Uterus (tissue), 4 donors: Measurements from ENCODE around the gene TJAP1. TPM values are rescaled to one million over a fixed set of nuclear protein-coding genes. Genes with fewer than 3 reads are reported as not detected.
"Not testable (repeated sequence)": the region's sequence is repeated elsewhere in the genome, so short reads cannot be mapped to it uniquely, and the experiment has no call there.

ENCODE experiments used
- DNase-seq, 2 donors: peaks; one replicate each; pipeline ENCODE4 v3.0.0-alpha.2; 2019 to 2020
- H3K27ac ChIP-seq, 2 donors: fragments of 200-600 bp; sonication (generic); 1 replicate in 1 of 2; 2 replicates in 1 of 2; pipeline ENCODE4 v1.5.1; 2016 to 2018
- H3K27me3 ChIP-seq, 2 donors: fragments of 200-600 bp; sonication (generic); one replicate each; pipeline ENCODE4 v1.5.1; 2018 to 2019; ENCODE audit warnings: control low read depth in 1 of 2
- H3K36me3 ChIP-seq, 2 donors: fragments of 200-600 bp; sonication (generic); one replicate each; pipeline ENCODE4 v1.5.1; 2019; ENCODE audit warnings: control low read depth in 1 of 2
- H3K4me1 ChIP-seq, 2 donors: fragments of 200-600 bp; sonication (generic); one replicate each; pipeline ENCODE4 v1.5.1; 2018 to 2019; ENCODE audit warnings: control low read depth in 1 of 2
- H3K4me3 ChIP-seq, 2 donors: fragments of 200-600 bp; sonication (generic); 1 replicate in 1 of 2; 2 replicates in 1 of 2; pipeline ENCODE4 v1.5.1; 2018 to 2019; ENCODE audit warnings: mild to moderate bottlenecking in 1 of 2
- H3K9me3 ChIP-seq, 2 donors: fragments of 200-600 bp; sonication (generic); one replicate each; pipeline ENCODE4 v1.5.1; 2019; ENCODE audit warnings: control low read depth in 1 of 2
- POLR2A ChIP-seq, 2 donors: fragments of 450-650 bp; IDR thresholded peaks; one replicate each; pipeline ENCODE4 v1.6.1; 2016; ENCODE audit warnings: antibody characterized with exemption in 2 of 2, mild to moderate bottlenecking in 1 of 2, moderate library complexity in 1 of 2
- intact Hi-C: fragments of 100-400 bp; cut with DNase I; formaldehyde crosslinking; loops from one replicate; pipeline ENCODE4 v1.15.1; 2023; ENCODE audit warnings: low total_unique reads
- total RNA-seq, 4 donors: library from RNA; depleted of rRNA in 3 of 4; stranded (reverse); fragments of >200 nt in 3 of 4; gene quantifications; one replicate each; pipeline versions ENCODE4 v1.1.0 to v1.2.4, GENCODE V29; 2014 to 2023
- TF ChIP-seq, protein P1 (sequence below), 4 experiments: fragments of 200-600 bp in 2 of 4; fragments of 450-650 bp in 2 of 4; sonication (generic) in 2 of 4; IDR thresholded peaks; one replicate each; pipeline ENCODE4 v1.5.1; 2016 to 2019; ENCODE audit warnings: antibody characterized with exemption in 4 of 4, mild to moderate bottlenecking in 2 of 4, moderate library complexity in 1 of 4
- donor health status: DM: yes; HTN: yes; CAD: no.

TJAP1 gene
- total RNA-seq, 4 donors from 2014 or later = 12.8 to 40.8 (median 21.9) TPM

DNA sequence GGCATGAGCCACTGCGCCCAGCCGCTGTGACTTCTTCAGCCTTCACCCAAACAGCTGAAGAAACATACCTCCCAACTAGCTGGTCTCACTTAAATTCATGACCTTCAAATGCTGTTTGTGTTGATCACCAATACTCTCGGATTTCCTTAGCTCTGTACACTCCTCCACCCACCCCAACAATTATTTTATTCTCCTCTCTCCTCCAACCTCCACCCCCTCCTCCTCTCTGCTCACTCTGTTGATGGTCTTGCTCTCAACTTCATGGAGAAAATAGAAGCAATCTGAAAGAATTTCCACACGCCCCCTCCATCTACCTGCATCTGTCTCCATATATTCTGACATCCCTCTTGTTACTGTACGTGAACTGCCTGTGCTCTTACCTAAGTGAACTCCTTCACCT lies 15.4 kb upstream of the TJAP1 start:
- TF ChIP-seq, protein P1, sequence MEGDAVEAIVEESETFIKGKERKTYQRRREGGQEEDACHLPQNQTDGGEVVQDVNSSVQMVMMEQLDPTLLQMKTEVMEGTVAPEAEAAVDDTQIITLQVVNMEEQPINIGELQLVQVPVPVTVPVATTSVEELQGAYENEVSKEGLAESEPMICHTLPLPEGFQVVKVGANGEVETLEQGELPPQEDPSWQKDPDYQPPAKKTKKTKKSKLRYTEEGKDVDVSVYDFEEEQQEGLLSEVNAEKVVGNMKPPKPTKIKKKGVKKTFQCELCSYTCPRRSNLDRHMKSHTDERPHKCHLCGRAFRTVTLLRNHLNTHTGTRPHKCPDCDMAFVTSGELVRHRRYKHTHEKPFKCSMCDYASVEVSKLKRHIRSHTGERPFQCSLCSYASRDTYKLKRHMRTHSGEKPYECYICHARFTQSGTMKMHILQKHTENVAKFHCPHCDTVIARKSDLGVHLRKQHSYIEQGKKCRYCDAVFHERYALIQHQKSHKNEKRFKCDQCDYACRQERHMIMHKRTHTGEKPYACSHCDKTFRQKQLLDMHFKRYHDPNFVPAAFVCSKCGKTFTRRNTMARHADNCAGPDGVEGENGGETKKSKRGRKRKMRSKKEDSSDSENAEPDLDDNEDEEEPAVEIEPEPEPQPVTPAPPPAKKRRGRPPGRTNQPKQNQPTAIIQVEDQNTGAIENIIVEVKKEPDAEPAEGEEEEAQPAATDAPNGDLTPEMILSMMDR (IDR thresholded peaks at IDR 0.05) = no peak
- TF ChIP-seq POLR2A (IDR thresholded peaks at IDR 0.05) = no peak
- H3K27ac ChIP-seq = no peak overlapping the region
- peaks cover 0 to 28% of the 10 kb centered on the region in 2 donors for H3K27me3 ChIP-seq
- no peaks in the 10 kb centered on the region for H3K9me3 ChIP-seq
- no peaks in the 10 kb centered on the region for H3K4me1 ChIP-seq
- no peak overlapping the region for H3K4me3 ChIP-seq
- no peak for DNase-seq
- H3K36me3 ChIP-seq = no peaks in the 10 kb centered on the region
- intact Hi-C loops = no loop called here

DNA sequence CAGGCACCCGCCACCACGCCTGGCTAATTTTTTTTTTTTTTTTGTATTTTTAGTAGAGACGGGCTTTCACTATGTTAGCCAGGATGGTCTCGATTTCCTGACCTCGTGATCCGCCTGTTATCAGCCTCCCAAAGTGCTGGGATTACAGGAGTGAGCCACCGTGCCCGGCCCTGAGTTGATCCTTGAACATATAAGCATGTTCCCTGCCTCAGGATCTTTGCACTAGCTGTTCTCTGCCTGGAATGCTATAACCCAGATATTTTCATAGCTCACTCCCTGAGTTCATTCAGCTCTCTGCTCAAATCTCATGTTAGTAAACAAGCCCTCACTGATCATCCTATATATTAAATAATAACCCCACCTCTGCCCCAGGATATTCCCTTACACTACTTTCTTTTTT lies 13.0 kb upstream of the TJAP1 start:
- H3K27ac ChIP-seq = no peak overlapping the region

GRCh38 chr6:43465948-43466347 lies 11.4 kb upstream of the TJAP1 start:
- intact Hi-C loops = no loop called here

More for the DNA sequence above, 13.0 kb upstream of the TJAP1 start:
- H3K4me1 ChIP-seq = no peaks in the 10 kb centered on the region
- no peaks in the 10 kb centered on the region for H3K9me3 ChIP-seq
- no peak for DNase-seq
- no peaks in the 10 kb centered on the region for H3K36me3 ChIP-seq
- TF ChIP-seq, protein P1 (IDR thresholded peaks at IDR 0.05) = no peak
- TF ChIP-seq POLR2A (IDR thresholded peaks at IDR 0.05) = no peak
- no peak overlapping the region for H3K4me3 ChIP-seq
- H3K27me3 ChIP-seq = peaks cover 0 to 12% of the 10 kb centered on the region in 2 donors
- intact Hi-C loops = no loop called here

GRCh38 chr6:43467265-43467664 lies 10.1 kb upstream of the TJAP1 start:
- H3K27ac ChIP-seq, H3K4me3 ChIP-seq, H3K27me3 ChIP-seq, H3K36me3 ChIP-seq, H3K9me3 ChIP-seq, H3K4me1 ChIP-seq, DNase-seq, intact Hi-C loops: not testable (repeated sequence)

More at GRCh38 chr6:43465948-43466347, 11.4 kb upstream of the TJAP1 start:
- H3K27me3 ChIP-seq = no peaks in the 10 kb centered on the region
- H3K36me3 ChIP-seq = no peaks in the 10 kb centered on the region
- no peaks in the 10 kb centered on the region for H3K4me1 ChIP-seq
- DNase-seq = no peak
- H3K4me3 ChIP-seq = no peak overlapping the region
- no peak for TF ChIP-seq POLR2A (IDR thresholded peaks at IDR 0.05)
- TF ChIP-seq, protein P1 (IDR thresholded peaks at IDR 0.05) = no peak
- H3K27ac ChIP-seq = no peak overlapping the region
- H3K9me3 ChIP-seq = no peaks in the 10 kb centered on the region

DNA sequence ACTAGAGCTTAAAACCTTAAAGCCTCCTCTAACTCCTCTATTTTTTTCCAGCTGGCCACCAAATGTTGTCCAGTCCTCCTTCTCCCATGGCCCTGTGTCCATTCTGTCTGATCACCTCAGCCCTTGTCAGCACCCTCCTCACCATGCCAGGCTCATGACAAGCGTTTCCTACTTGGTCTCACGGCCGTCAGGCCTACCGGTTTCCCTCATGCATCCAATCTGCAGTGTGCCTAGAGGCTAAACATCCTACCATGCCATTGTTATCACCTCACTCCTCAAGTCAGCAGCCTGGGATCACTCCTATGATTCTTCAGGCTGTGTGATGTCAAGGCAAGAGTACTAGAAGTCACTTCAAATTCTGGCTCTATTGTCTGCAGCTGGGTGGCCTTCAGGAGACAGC lies 9.6 kb upstream of the TJAP1 start:
- H3K4me3 ChIP-seq = no peak overlapping the region
- H3K4me1 ChIP-seq = no peaks in the 10 kb centered on the region
- no peaks in the 10 kb centered on the region for H3K27me3 ChIP-seq
- TF ChIP-seq, protein P1 (IDR thresholded peaks at IDR 0.05) = no peak
- TF ChIP-seq POLR2A (IDR thresholded peaks at IDR 0.05) = no peak
- no peak overlapping the region for H3K27ac ChIP-seq
- H3K9me3 ChIP-seq = no peaks in the 10 kb centered on the region
- intact Hi-C loops = no loop called here
- no peaks in the 10 kb centered on the region for H3K36me3 ChIP-seq
- no peak for DNase-seq

GRCh38 chr6:43468240-43468639 lies 9.1 kb upstream of the TJAP1 start:
- Histone ChIP-seq H3K4me3 (no peak overlapping the region), H3K4me1 (no peaks in the 10 kb centered on the region), H3K36me3 (no peaks in the 10 kb centered on the region), H3K9me3 (no peaks in the 10 kb centered on the region), H3K27ac (no peak overlapping the region), H3K27me3 (no peaks in the 10 kb centered on the region)
- TF ChIP-seq POLR2A (IDR thresholded peaks at IDR 0.05) = no peak
- TF ChIP-seq, protein P1 (IDR thresholded peaks at IDR 0.05) = no peak
- intact Hi-C loops = no loop called here
- DNase-seq = no peak
